K562 (cell line): ENCODE results near the gene ACTR3C. TPM values are rescaled to one million over a fixed set of nuclear protein-coding genes. Genes with fewer than 3 reads are reported as not detected.
A peak's percentile ranks its signal among the peaks of the same experiment; 100 is the strongest.

Experiments used
- ATAC-seq: fragments of 200-7000 bp; cut with Tn5 transposase; 3 replicates; pipeline ENCODE4 v1.9.1; 2020; ENCODE audit warnings: moderate library complexity
- BruUV-seq: library from RNA; stranded (reverse); fragments of 400-500 nt; replicated peaks from 2 replicates; lab custom pipeline; 2021; lab: Mats Ljungman, UMichigan
- CTCF ChIA-PET: fragments of 300-600 bp; formaldehyde crosslinking; extraction: SDS; loops from one replicate; lab custom pipeline; 2021; ENCODE audit warnings: low intra/inter-chr PET ratio; lab: Yijun Ruan, JAX
- POLR2A ChIA-PET: fragments of 300-600, 350-650 bp; sonication (Branson Sonifier 250); formaldehyde crosslinking; extraction: SDS; loops from one replicate; lab custom pipeline; 2021; ENCODE audit warnings: antibody characterized with exemption, inconsistent platforms; lab: Yijun Ruan, JAX
- DNase-seq, 4 experiments: peaks; one replicate each; pipeline versions ENCODE4 v3.0.0 to v3.0.0-alpha.2; 2011 to 2018; ENCODE audit warnings: low spot score in 3 of 4, mixed read lengths in 3 of 4; ENCODE audit errors: extremely low read depth in 1 of 4
- FAIRE-seq: peaks from 2 replicates; lab custom pipeline; 2011; peaks lifted over from hg19 to GRCh38; lab: Jason Lieb, UNC
- H2AFZ ChIP-seq: 2 replicates; pipeline ENCODE4 v1.6.0; 2011; ENCODE audit warnings: low read depth, low read length, control low read depth, inconsistent platforms
- H3K27ac ChIP-seq: fragments of 200-600 bp; 3 replicates; pipeline ENCODE4 v1.8.0; 2011; ENCODE audit warnings: low read depth, mild to moderate bottlenecking, control low read depth, inconsistent platforms, low read length, moderate library complexity, mixed read lengths; ENCODE audit errors: extremely low read depth
- H3K27me3 ChIP-seq, 2 experiments: fragments of 300-600 bp in 1 of 2; 2 replicates in 1 of 2; 3 replicates in 1 of 2; pipeline versions ENCODE4 v1.6.0 to v1.8.0; 2011; ENCODE audit warnings: inconsistent platforms in 2 of 2, low read length in 2 of 2, mild to moderate bottlenecking in 1 of 2, mixed read lengths in 1 of 2, moderate library complexity in 1 of 2; ENCODE audit not compliant: control insufficient read depth in 2 of 2, insufficient read depth in 2 of 2
- H3K36me3 ChIP-seq: fragments of 300-600 bp; 3 replicates; pipeline ENCODE4 v1.8.0; 2011; ENCODE audit warnings: mild to moderate bottlenecking, low read length, inconsistent platforms; ENCODE audit not compliant: control insufficient read depth, insufficient read depth
- H3K4me1 ChIP-seq, 2 experiments: fragments of 200-600 bp in 1 of 2; replicated peaks in 1 of 2; 2 replicates in 1 of 2; 3 replicates in 1 of 2; pipeline versions ENCODE4 v1.5.1 to v1.8.0; 2011; ENCODE audit warnings: inconsistent platforms in 2 of 2, low read length in 2 of 2, mild to moderate bottlenecking in 1 of 2, mixed read lengths in 1 of 2, moderate library complexity in 1 of 2; ENCODE audit not compliant: control insufficient read depth in 2 of 2, insufficient read depth in 2 of 2
- H3K4me2 ChIP-seq: 2 replicates; pipeline ENCODE4 v1.6.1; 2011; ENCODE audit warnings: low read length, control low read depth, inconsistent platforms, mixed read lengths; ENCODE audit not compliant: insufficient read depth
- H3K4me3 ChIP-seq: fragments of 200-600 bp; sonication (generic), shearing (Covaris generic); 2 replicates; pipeline ENCODE4 v1.5.1; 2016; ENCODE audit warnings: control low read depth, inconsistent platforms
- H3K79me2 ChIP-seq: fragments of 200-600 bp; 3 replicates; pipeline ENCODE4 v1.8.0; 2011; ENCODE audit warnings: low read length, inconsistent platforms; ENCODE audit not compliant: control insufficient read depth, insufficient read depth
- H3K9ac ChIP-seq, 2 experiments: 2 replicates each; pipeline versions ENCODE4 v1.6.0 to v1.6.1; 2011; ENCODE audit warnings: low read depth in 2 of 2, low read length in 2 of 2, control low read depth in 1 of 2, inconsistent platforms in 1 of 2, mild to moderate bottlenecking in 1 of 2, mixed read lengths in 1 of 2; ENCODE audit not compliant: insufficient read depth in 1 of 2
- H3K9me1 ChIP-seq: one replicate; pipeline ENCODE4 v1.6.0; 2011; ENCODE audit warnings: inconsistent platforms, mild to moderate bottlenecking, low read length, moderate library complexity; ENCODE audit not compliant: control insufficient read depth, insufficient read depth
- H3K9me3 ChIP-seq: replicated peaks from 2 replicates; pipeline ENCODE4 v1.5.1; 2011; ENCODE audit warnings: low read depth, low read length, inconsistent platforms; ENCODE audit not compliant: control insufficient read depth, insufficient read depth
- H4K20me1 ChIP-seq: replicated peaks from 2 replicates; pipeline ENCODE4 v1.6.1; 2011; ENCODE audit warnings: low read length, inconsistent platforms, mixed read lengths; ENCODE audit not compliant: control insufficient read depth, insufficient read depth
- EP300 ChIP-seq: IDR thresholded peaks from 2 replicates; pipeline ENCODE4 v1.6.1; 2012; ENCODE audit warnings: low read length, improper control_type of control experiment
- ESRRA ChIP-seq: fragments of 450-650 bp; IDR thresholded peaks from 2 replicates; pipeline ENCODE4 v1.6.1; 2014; ENCODE audit warnings: low read depth, mild to moderate bottlenecking, moderate library complexity, borderline replicate concordance
- HNRNPH1 ChIP-seq: fragments of 200-400 bp; formaldehyde crosslinking; optimal IDR thresholded peaks from 2 replicates; pipeline ENCODE3; 2017; ENCODE audit warnings: low read depth, mild to moderate bottlenecking, low read length, moderate library complexity
- LEF1 ChIP-seq: fragments of 450-650 bp; IDR thresholded peaks from 2 replicates; pipeline ENCODE4 v1.6.1; 2016; ENCODE audit warnings: mild to moderate bottlenecking
- MCM3 ChIP-seq: fragments of 450-650 bp; IDR thresholded peaks from 2 replicates; pipeline ENCODE4 v1.6.1; 2016
- NFE2 ChIP-seq: IDR thresholded peaks from 2 replicates; pipeline ENCODE4 v1.6.1; 2014; ENCODE audit warnings: antibody characterized with exemption, low read depth
- NR2C2 ChIP-seq, 2 experiments: fragments of 200-800 bp in 1 of 2; sonication (Bioruptor generic) in 1 of 2; sonication (generic) in 1 of 2; formaldehyde crosslinking in 1 of 2; IDR thresholded peaks; 2 replicates each; pipeline versions ENCODE4 v1.6.1 to v1.8.0; 2016 to 2022; ENCODE audit warnings: mild to moderate bottlenecking in 1 of 2, missing compliant biosample characterization in 1 of 2, missing genetic modification characterization in 1 of 2, missing genetic modification reagents in 1 of 2
- ZNF253 ChIP-seq: fragments of 250-450 bp; sonication (Bioruptor Pico); conservative IDR thresholded peaks from 2 replicates; pipeline ENCODE4 v1.6.1; 2021; ENCODE audit warnings: mild to moderate bottlenecking
- ZNF57 ChIP-seq: fragments of 450-650 bp; formaldehyde crosslinking; IDR thresholded peaks from 2 replicates; pipeline ENCODE4 v1.4.0; 2020; ENCODE audit warnings: mild to moderate bottlenecking, moderate library complexity
- WGBS: fragments of 100-300 bp; shearing (Covaris generic); methylation state at CpG from one replicate; pipeline ENCODE4 v1.1.6; 2016; ENCODE audit warnings: low coverage, mixed read lengths; ENCODE audit not compliant: insufficient coverage; ENCODE audit errors: missing lambda C conversion rate; 5-methylcytosine and 5-hydroxymethylcytosine counted together
- in situ Hi-C: fragments of 300-500 bp; cut with MboI; formaldehyde crosslinking; loops from 4 replicates; pipeline ENCODE4 v1.15.0; 2018; ENCODE audit warnings: inconsistent platforms, mixed read lengths
- intact Hi-C: fragments of 100-400 bp; cut with micrococcal nuclease; formaldehyde crosslinking; loops from 2 replicates; pipeline ENCODE4 v1.14.2; 2022
- polyA plus RNA-seq, 8 experiments: library from polyadenylated mRNA; depleted of rRNA in 4 of 8; stranded (reverse) in 5 of 8; unstranded in 3 of 8; fragments of >200 nt; fragmentation: Nextera tagmentation in 2 of 8; fragmentation: Illumina TruSeq in 1 of 8; extraction: Ambion mirVana in 2 of 8; extraction: Trizol in 1 of 8; gene quantifications; 2 replicates each; pipeline versions ENCODE4 v1.2.1 to v1.2.3, GENCODE V29; 2011 to 2014; ENCODE audit warnings: inconsistent platforms in 1 of 8, missing spikeins in 1 of 8
- total RNA-seq, 7 experiments: library from RNA; depleted of rRNA in 6 of 7; stranded (reverse); fragments of >200 nt in 6 of 7; fragmentation: Illumina TruSeq in 2 of 7; extraction: Trizol in 2 of 7; gene quantifications; 2 replicates each; pipeline versions ENCODE4 v1.2.1 to v1.2.3, GENCODE V29; 2011 to 2021; ENCODE audit warnings: low replicate concordance in 1 of 7
- TF ChIP-seq, protein P1 (sequence below): fragments of 250-450 bp; sonication (Bioruptor Pico); IDR thresholded peaks from 2 replicates; pipeline ENCODE4 v1.5.0; 2021; ENCODE audit warnings: mild to moderate bottlenecking, borderline replicate concordance
- TF ChIP-seq, protein P2 (sequence below): sonication (generic); formaldehyde crosslinking; IDR thresholded peaks from 2 replicates; pipeline ENCODE4 v1.8.1; 2023; ENCODE audit warnings: mild to moderate bottlenecking, missing genetic modification reagents, moderate library complexity
- TF ChIP-seq, protein P3 (sequence below): conservative IDR thresholded peaks from 2 replicates; pipeline ENCODE4 v1.6.1; 2011; ENCODE audit warnings: low read depth, mild to moderate bottlenecking, low read length; ENCODE audit not compliant: control insufficient read depth

ACTR3C gene
- total and polyA plus RNA-seq, 9 of the 15 experiments (the other 6 are each of a cell fraction or from before 2014, with no cell fraction given) = 9.0 to 35.4 (median 13.3) TPM

DNA sequence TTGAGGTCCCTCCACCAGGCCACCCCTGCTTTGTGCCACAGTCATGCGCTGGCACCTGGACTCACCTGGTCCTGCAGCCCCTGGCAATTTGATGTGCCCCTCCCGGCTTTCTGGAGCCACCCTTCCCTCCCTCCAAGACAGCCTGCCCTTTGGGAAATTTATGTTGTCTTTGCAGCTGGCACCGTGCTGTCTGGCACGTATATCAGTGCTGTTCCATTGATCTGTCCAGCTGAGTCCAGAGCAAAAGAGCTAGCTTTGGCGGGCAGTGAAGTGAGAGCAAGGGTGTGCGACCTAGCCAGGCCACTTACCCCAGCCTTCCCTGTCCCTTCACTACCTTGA, 12.4 kb upstream of the ACTR3C start:
- 64% methylated on average over 6 of the region's 6 CpGs for WGBS
- ChIA-PET POLR2A (interaction anchor here (0.7 to 2.0 kb wide), 6 partner anchors 10 to 474 kb away, joined by 3 to 13 read pairs (median 4); partner anchors contain the start of gene ACTR3C), CTCF (no interaction called here)
- no TSS peak for BruUV-seq
- Histone ChIP-seq H2AFZ (no peak overlapping the region), H3K27ac (no peak overlapping the region), H3K27me3 (no peaks in the 10 kb centered on the region), H3K4me2 (no peak overlapping the region), H3K36me3 (peaks cover 53% of the 10 kb centered on the region; the same call in 2 of the 3 replicates), H3K9me1 (peaks cover 6% of the 10 kb centered on the region), H3K9ac (no peak overlapping the region), H3K9me3 (no peaks in the 10 kb centered on the region), H3K79me2 (no peaks in the 10 kb centered on the region), H4K20me1 (peaks cover 5% of the 10 kb centered on the region; the same call in 1 of the 2 replicates), H3K4me1 (peaks cover 0 to 26% of the 10 kb centered on the region in 2 experiments; a peak in 3 of 5 replicates), H3K4me3 (no peak overlapping the region)
- intact Hi-C loops (no loop called here), in situ Hi-C loops (no loop called here)
- ATAC-seq = no peak
- no peak for DNase-seq
- TF ChIP-seq NR2C2 (CRISPR knock-in tag; IDR thresholded peaks at IDR 0.05) (no peak), NR2C2 (tag; IDR thresholded peaks at IDR 0.05) (no peak), EP300 (no peak), ZNF57 (CRISPR knock-in tag) (no peak), HNRNPH1 (no peak), ZNF253 (no peak), MCM3 (no peak), NFE2 (no peak), ESRRA (no peak), LEF1 (no peak)
- TF ChIP-seq, protein P1, sequence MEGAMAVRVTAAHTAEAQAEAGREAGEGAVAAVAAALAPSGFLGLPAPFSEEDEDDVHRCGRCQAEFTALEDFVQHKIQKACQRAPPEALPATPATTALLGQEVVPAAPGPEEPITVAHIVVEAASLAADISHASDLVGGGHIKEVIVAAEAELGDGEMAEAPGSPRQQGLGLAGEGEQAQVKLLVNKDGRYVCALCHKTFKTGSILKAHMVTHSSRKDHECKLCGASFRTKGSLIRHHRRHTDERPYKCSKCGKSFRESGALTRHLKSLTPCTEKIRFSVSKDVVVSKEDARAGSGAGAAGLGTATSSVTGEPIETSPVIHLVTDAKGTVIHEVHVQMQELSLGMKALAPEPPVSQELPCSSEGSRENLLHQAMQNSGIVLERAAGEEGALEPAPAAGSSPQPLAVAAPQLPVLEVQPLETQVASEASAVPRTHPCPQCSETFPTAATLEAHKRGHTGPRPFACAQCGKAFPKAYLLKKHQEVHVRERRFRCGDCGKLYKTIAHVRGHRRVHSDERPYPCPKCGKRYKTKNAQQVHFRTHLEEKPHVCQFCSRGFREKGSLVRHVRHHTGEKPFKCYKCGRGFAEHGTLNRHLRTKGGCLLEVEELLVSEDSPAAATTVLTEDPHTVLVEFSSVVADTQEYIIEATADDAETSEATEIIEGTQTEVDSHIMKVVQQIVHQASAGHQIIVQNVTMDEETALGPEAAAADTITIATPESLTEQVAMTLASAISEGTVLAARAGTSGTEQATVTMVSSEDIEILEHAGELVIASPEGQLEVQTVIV (CRISPR knock-in tag) = no peak
- TF ChIP-seq, protein P2, sequence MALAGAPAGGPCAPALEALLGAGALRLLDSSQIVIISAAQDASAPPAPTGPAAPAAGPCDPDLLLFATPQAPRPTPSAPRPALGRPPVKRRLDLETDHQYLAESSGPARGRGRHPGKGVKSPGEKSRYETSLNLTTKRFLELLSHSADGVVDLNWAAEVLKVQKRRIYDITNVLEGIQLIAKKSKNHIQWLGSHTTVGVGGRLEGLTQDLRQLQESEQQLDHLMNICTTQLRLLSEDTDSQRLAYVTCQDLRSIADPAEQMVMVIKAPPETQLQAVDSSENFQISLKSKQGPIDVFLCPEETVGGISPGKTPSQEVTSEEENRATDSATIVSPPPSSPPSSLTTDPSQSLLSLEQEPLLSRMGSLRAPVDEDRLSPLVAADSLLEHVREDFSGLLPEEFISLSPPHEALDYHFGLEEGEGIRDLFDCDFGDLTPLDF (CRISPR knock-in tag) = no peak
- TF ChIP-seq, protein P3, sequence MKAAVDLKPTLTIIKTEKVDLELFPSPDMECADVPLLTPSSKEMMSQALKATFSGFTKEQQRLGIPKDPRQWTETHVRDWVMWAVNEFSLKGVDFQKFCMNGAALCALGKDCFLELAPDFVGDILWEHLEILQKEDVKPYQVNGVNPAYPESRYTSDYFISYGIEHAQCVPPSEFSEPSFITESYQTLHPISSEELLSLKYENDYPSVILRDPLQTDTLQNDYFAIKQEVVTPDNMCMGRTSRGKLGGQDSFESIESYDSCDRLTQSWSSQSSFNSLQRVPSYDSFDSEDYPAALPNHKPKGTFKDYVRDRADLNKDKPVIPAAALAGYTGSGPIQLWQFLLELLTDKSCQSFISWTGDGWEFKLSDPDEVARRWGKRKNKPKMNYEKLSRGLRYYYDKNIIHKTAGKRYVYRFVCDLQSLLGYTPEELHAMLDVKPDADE = no peak
- FAIRE-seq = peak; percentile 6
